ENCODE data around the gene WWOX. TPM values are rescaled to one million over a fixed set of nuclear protein-coding genes. Genes with fewer than 3 reads are reported as not detected.

Gene WWOX
- total RNA-seq, 1 donor from 2014 or later: 43.2 TPM

- no peak overlapping the region for H3K27ac Mint-ChIP-seq
- H3K9me3 Mint-ChIP-seq (ENCODE audit: low read depth): no peaks in the 10 kb centered on the region
- H3K36me3 Mint-ChIP-seq (ENCODE audit: insufficient read depth): no peaks in the 10 kb centered on the region
- DNase-seq (ENCODE audit: low spot score, unreplicated experiment): no peak
- H3K27me3 Mint-ChIP-seq: no peaks in the 10 kb centered on the region
- no peak for TF ChIP-seq CTCF (IDR thresholded peaks at IDR 0.05; ENCODE audit: unreplicated experiment)
- H3K4me1 Mint-ChIP-seq (ENCODE audit: low read depth): peaks cover 3% of the 10 kb centered on the region
- H3K4me3 Mint-ChIP-seq (ENCODE audit: low read depth): no peak overlapping the region
Measured at GRCh38 chr16:78930561-78930960, 831.1 kb downstream of the WWOX start.

- Mint-ChIP-seq H3K36me3 (ENCODE audit: insufficient read depth) (no peaks in the 10 kb centered on the region), H3K4me3 (ENCODE audit: low read depth) (no peak overlapping the region), H3K27ac (no peak overlapping the region), H3K4me1 (ENCODE audit: low read depth) (peaks cover 3% of the 10 kb centered on the region), H3K9me3 (ENCODE audit: low read depth) (no peaks in the 10 kb centered on the region), H3K27me3 (no peaks in the 10 kb centered on the region)
- no peak for DNase-seq (ENCODE audit: low spot score, unreplicated experiment)
- TF ChIP-seq CTCF (IDR thresholded peaks at IDR 0.05; ENCODE audit: unreplicated experiment): no peak
Measured at GRCh38 chr16:78931267-78931666, 831.8 kb downstream of the WWOX start.

GRCh38 chr16:78931678-78932077 is 832.2 kb downstream of the WWOX start:
- H3K9me3 Mint-ChIP-seq (ENCODE audit: low read depth): no peaks in the 10 kb centered on the region
- no peaks in the 10 kb centered on the region for H3K4me1 Mint-ChIP-seq (ENCODE audit: low read depth)
- H3K4me3 Mint-ChIP-seq (ENCODE audit: low read depth): no peak overlapping the region
- H3K36me3 Mint-ChIP-seq (ENCODE audit: insufficient read depth): no peaks in the 10 kb centered on the region
- no peak for DNase-seq (ENCODE audit: low spot score, unreplicated experiment)
- no peaks in the 10 kb centered on the region for H3K27me3 Mint-ChIP-seq
- TF ChIP-seq CTCF (IDR thresholded peaks at IDR 0.05; ENCODE audit: unreplicated experiment): no peak
- no peak overlapping the region for H3K27ac Mint-ChIP-seq

- Mint-ChIP-seq H3K36me3 (ENCODE audit: insufficient read depth) (no peaks in the 10 kb centered on the region), H3K27me3 (no peaks in the 10 kb centered on the region), H3K4me1 (ENCODE audit: low read depth) (no peaks in the 10 kb centered on the region), H3K4me3 (ENCODE audit: low read depth) (no peak overlapping the region), H3K27ac (no peak overlapping the region), H3K9me3 (ENCODE audit: low read depth) (no peaks in the 10 kb centered on the region)
- no peak for TF ChIP-seq CTCF (IDR thresholded peaks at IDR 0.05; ENCODE audit: unreplicated experiment)
- DNase-seq (ENCODE audit: low spot score, unreplicated experiment): no peak
Measured at GRCh38 chr16:78932355-78932943, 833.0 kb downstream of the WWOX start.

GRCh38 chr16:78936060-78936459 is 836.6 kb downstream of the WWOX start:
- Mint-ChIP-seq H3K9me3 (ENCODE audit: low read depth) (no peaks in the 10 kb centered on the region), H3K4me1 (ENCODE audit: low read depth) (no peaks in the 10 kb centered on the region), H3K27ac (peak overlapping the region; percentile 3), H3K36me3 (ENCODE audit: insufficient read depth) (no peaks in the 10 kb centered on the region), H3K4me3 (ENCODE audit: low read depth) (no peak overlapping the region), H3K27me3 (no peaks in the 10 kb centered on the region)
- no peak for DNase-seq (ENCODE audit: low spot score, unreplicated experiment)
- TF ChIP-seq CTCF (IDR thresholded peaks at IDR 0.05; ENCODE audit: unreplicated experiment): no peak
